GM12873 (cell line): Measurements from ENCODE around the gene MAST4.

Source experiments
- CTCF ChIP-seq: IDR thresholded peaks from 2 replicates; pipeline ENCODE4 v1.5.1; 2012; ENCODE audit warnings: low read depth, mild to moderate bottlenecking, moderate library complexity, low read length, control low read depth; ENCODE audit not compliant: insufficient read depth; ENCODE audit errors: missing control alignments

Gene MAST4

GRCh38 chr5:67215519-67216471 is 619.6 kb downstream of the MAST4 start:
- TF ChIP-seq CTCF: no peak

GRCh38 chr5:67216564-67216963 is 620.4 kb downstream of the MAST4 start:
- no peak for TF ChIP-seq CTCF
